HCT116 (cell line): ENCODE results near the gene PRELP. TPM values are rescaled to one million over a fixed set of nuclear protein-coding genes. Genes with fewer than 3 reads are reported as not detected.
A peak's percentile ranks its signal among the peaks of the same experiment; 100 is the strongest.

ENCODE experiments used
- ATAC-seq: fragments of 200-7000 bp; cut with Tn5 transposase; 2 replicates; pipeline ENCODE4 v1.9.1; 2020; ENCODE audit warnings: mild to moderate bottlenecking, moderate library complexity
- BruUV-seq: library from RNA; stranded (reverse); fragments of 400-500 nt; replicated peaks from 2 replicates; lab custom pipeline; 2021; lab: Mats Ljungman, UMichigan
- CTCF ChIA-PET: fragments of 300-600 bp; sonication (Branson Sonifier 250); formaldehyde crosslinking; loops from one replicate; lab custom pipeline; 2021; ENCODE audit warnings: antibody characterized with exemption; lab: Charles Lee
- POLR2A ChIA-PET: fragments of 300-600, 350-600 bp; sonication (Branson Sonifier 250); formaldehyde crosslinking; loops from one replicate; lab custom pipeline; 2021; ENCODE audit warnings: antibody characterized with exemption; lab: Charles Lee
- RAD21 ChIA-PET, 2 experiments: fragments of 300-600 bp; sonication (Branson Sonifier 250); formaldehyde crosslinking; loops; one replicate each; lab custom pipeline; 2023; ENCODE audit warnings: low total read pairs in 2 of 2; ENCODE audit not compliant: uncharacterized antibody in 2 of 2, unreplicated experiment in 2 of 2, low non-redundant PET in 1 of 2; lab: Charles Lee
- DNase-seq: peaks from one replicate; pipeline ENCODE4 v3.0.0-alpha.2; 2010; ENCODE audit warnings: low read depth, low spot score
- H2AFZ ChIP-seq: fragments of 200-600 bp; shearing (Covaris generic), sonication (generic); 2 replicates; pipeline ENCODE4 v1.6.1; 2017; ENCODE audit warnings: low read depth, mixed run types, mixed read lengths, antibody characterized with exemption, low read length; ENCODE audit not compliant: poor library complexity, severe bottlenecking
- H3K27ac ChIP-seq: 2 replicates; pipeline ENCODE4 v1.5.1; 2012; ENCODE audit warnings: low read depth, low read length
- H3K27me3 ChIP-seq: fragments of 200-600 bp; sonication (generic); 2 replicates; pipeline ENCODE4 v1.6.1; 2016; ENCODE audit warnings: mixed run types, low read length, mixed read lengths; ENCODE audit not compliant: insufficient read depth
- H3K36me3 ChIP-seq, 2 experiments: fragments of 200-500 bp in 1 of 2; fragments of 200-600 bp in 1 of 2; sonication (Bioruptor generic) in 1 of 2; sonication (generic) in 1 of 2; 2 replicates each; pipeline versions ENCODE4 v1.5.1 to v1.6.1; 2014 to 2016; ENCODE audit warnings: low read length in 2 of 2, inconsistent platforms in 1 of 2, mixed read lengths in 1 of 2, mixed run types in 1 of 2; ENCODE audit not compliant: insufficient read depth in 2 of 2, control insufficient read depth in 1 of 2
- H3K4me1 ChIP-seq, 2 experiments: fragments of 200-600 bp in 1 of 2; sonication (generic) in 1 of 2; 2 replicates each; pipeline versions ENCODE4 v1.5.1 to v1.6.1; 2012 to 2017; ENCODE audit warnings: low read length in 2 of 2, inconsistent platforms in 1 of 2, mild to moderate bottlenecking in 1 of 2, mixed read lengths in 1 of 2, mixed run types in 1 of 2, moderate library complexity in 1 of 2; ENCODE audit not compliant: insufficient read depth in 2 of 2, control insufficient read depth in 1 of 2
- H3K4me2 ChIP-seq: fragments of 200-600 bp; sonication (generic); 2 replicates; pipeline ENCODE4 v1.6.1; 2017; ENCODE audit warnings: mixed run types, low read length, mixed read lengths
- H3K4me3 ChIP-seq, 2 experiments: fragments of 200-600 bp in 1 of 2; sonication (generic) in 1 of 2; replicated peaks in 1 of 2; 2 replicates each; pipeline ENCODE4 v1.5.1; 2011 to 2016; ENCODE audit warnings: low read length in 2 of 2, control low read depth in 1 of 2, low read depth in 1 of 2, mild to moderate bottlenecking in 1 of 2, mixed read lengths in 1 of 2, mixed run types in 1 of 2
- H3K79me2 ChIP-seq: fragments of 200-600 bp; sonication (generic); 2 replicates; pipeline ENCODE4 v1.6.1; 2017; ENCODE audit warnings: mild to moderate bottlenecking, mixed run types, low read length, moderate library complexity, mixed read lengths; ENCODE audit not compliant: insufficient read depth
- H3K9ac ChIP-seq: fragments of 200-600 bp; sonication (generic); 2 replicates; pipeline ENCODE4 v1.6.1; 2016; ENCODE audit warnings: low read length, mixed read lengths
- H3K9me2 ChIP-seq: fragments of 200-600 bp; sonication (generic), shearing (Covaris generic); 2 replicates; pipeline ENCODE4 v1.6.1; 2017; ENCODE audit warnings: mixed run types, mild to moderate bottlenecking, moderate library complexity; ENCODE audit not compliant: insufficient read depth
- H3K9me3 ChIP-seq, 2 experiments: fragments of 200-500 bp in 1 of 2; fragments of 200-600 bp in 1 of 2; sonication (Bioruptor generic) in 1 of 2; sonication (generic) in 1 of 2; 2 replicates each; pipeline ENCODE4 v1.6.1; 2014 to 2017; ENCODE audit warnings: low read length in 2 of 2, mixed read lengths in 2 of 2, inconsistent platforms in 1 of 2, low read depth in 1 of 2, mild to moderate bottlenecking in 1 of 2, mixed run types in 1 of 2, moderate library complexity in 1 of 2; ENCODE audit not compliant: control insufficient read depth in 1 of 2, insufficient read depth in 1 of 2
- H4K20me1 ChIP-seq: fragments of 200-600 bp; sonication (generic), shearing (Covaris generic); 2 replicates; pipeline ENCODE4 v1.6.1; 2017; ENCODE audit warnings: mixed run types, mild to moderate bottlenecking, moderate library complexity; ENCODE audit not compliant: insufficient read depth
- CEBPB ChIP-seq: IDR thresholded peaks from 2 replicates; pipeline ENCODE4 v1.6.1; 2012; ENCODE audit warnings: low read depth
- EZH2 ChIP-seq: fragments of 200-600 bp; sonication (generic); IDR thresholded peaks from 2 replicates; pipeline ENCODE4 v1.6.1; 2017; ENCODE audit warnings: antibody characterized with exemption, mixed run types
- EZH2phosphoT487 ChIP-seq: fragments of 200-600 bp; IDR thresholded peaks from 2 replicates; pipeline ENCODE4 v1.6.1; 2018; ENCODE audit warnings: antibody characterized with exemption, borderline replicate concordance
- FOSL1 ChIP-seq: IDR thresholded peaks from 2 replicates; pipeline ENCODE4 v1.6.1; 2012; ENCODE audit warnings: low read depth
- JUND ChIP-seq: IDR thresholded peaks from 2 replicates; pipeline ENCODE4 v1.6.1; 2012
- POLR2A ChIP-seq: IDR thresholded peaks from 2 replicates; pipeline ENCODE4 v1.7.0; 2011; ENCODE audit warnings: borderline replicate concordance; ENCODE audit not compliant: insufficient read depth, insufficient read length; ENCODE audit errors: extremely low read depth
- POLR2AphosphoS5 ChIP-seq: IDR thresholded peaks from 2 replicates; pipeline ENCODE4 v1.6.1; 2011; ENCODE audit warnings: mild to moderate bottlenecking, low read depth, low read length, moderate library complexity
- RAD21 ChIP-seq: IDR thresholded peaks from 2 replicates; pipeline ENCODE4 v1.6.1; 2012; ENCODE audit warnings: low read depth, mild to moderate bottlenecking
- SIN3A ChIP-seq: IDR thresholded peaks from 2 replicates; pipeline ENCODE4 v1.6.1; 2012; ENCODE audit warnings: low read depth
- SP1 ChIP-seq: IDR thresholded peaks from 2 replicates; pipeline ENCODE4 v1.6.1; 2012; ENCODE audit warnings: low read depth
- SRF ChIP-seq: IDR thresholded peaks from 2 replicates; pipeline ENCODE4 v1.6.1; 2012; ENCODE audit warnings: low read depth
- ZFX ChIP-seq: fragments of 450-650 bp; IDR thresholded peaks from 2 replicates; pipeline ENCODE4 v1.6.1; 2017
- ZNF274 ChIP-seq: fragments of 200-500 bp; sonication (Bioruptor generic); IDR thresholded peaks from 2 replicates; pipeline ENCODE4 v1.6.1; 2014; ENCODE audit warnings: mild to moderate bottlenecking, low read depth, low read length, inconsistent platforms
- intact Hi-C: fragments of 100-400 bp; cut with micrococcal nuclease; formaldehyde crosslinking; loops from 2 replicates; pipeline ENCODE4 v1.10.0; 2022
- total RNA-seq: library from RNA; stranded (reverse); gene quantifications from one replicate; pipeline ENCODE4 v1.2.1, GENCODE V29; 2021; ENCODE audit not compliant: unreplicated experiment
- TF ChIP-seq, protein P1 (sequence below): IDR thresholded peaks from 2 replicates; pipeline ENCODE4 v1.6.1; 2012
- TF ChIP-seq, protein P2 (sequence below), 3 experiments: fragments of 200-600 bp in 1 of 3; sonication (generic) in 1 of 3; IDR thresholded peaks in 2 of 3; conservative IDR thresholded peaks in 1 of 3; 2 replicates each; pipeline ENCODE4 v1.5.1; 2012 to 2017; ENCODE audit warnings: low read depth in 2 of 3, low read length in 2 of 3, antibody characterized with exemption in 1 of 3, borderline replicate concordance in 1 of 3, control low read depth in 1 of 3, mild to moderate bottlenecking in 1 of 3, mixed read lengths in 1 of 3, mixed run types in 1 of 3, moderate library complexity in 1 of 3; ENCODE audit not compliant: insufficient read depth in 1 of 3
- TF ChIP-seq, protein P3 (sequence below): IDR thresholded peaks from 2 replicates; pipeline ENCODE4 v1.6.1; 2012
- TF ChIP-seq, protein P4 (sequence below): IDR thresholded peaks from 2 replicates; pipeline ENCODE4 v1.6.1; 2012; ENCODE audit warnings: low read depth

Gene PRELP
- total RNA-seq, 1 experiment from 2014 or later: 0.10 TPM

DNA sequence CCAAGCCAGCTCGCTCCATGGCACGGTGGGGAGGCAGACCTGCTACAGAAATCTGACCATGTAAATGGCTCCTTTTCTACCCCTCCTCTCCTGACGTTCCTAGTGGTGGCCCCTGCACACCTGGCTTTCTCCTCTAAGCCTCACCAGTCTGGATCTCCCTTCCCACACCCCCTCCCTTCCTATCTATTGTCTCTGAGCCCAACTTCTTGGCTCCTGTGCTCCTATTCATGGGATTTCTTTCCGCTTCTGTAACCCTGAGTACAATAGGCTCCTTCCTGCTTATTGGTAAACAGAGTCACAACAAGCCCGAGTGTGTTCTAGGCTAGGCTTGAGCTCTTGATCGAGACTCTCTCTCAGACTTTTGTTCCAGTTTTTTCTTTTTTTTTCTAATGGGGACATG is 35.9 kb downstream of the PRELP start:
- RAD21 ChIA-PET: no interaction called here
- Histone ChIP-seq H3K4me2 (no peak overlapping the region), H3K36me3 (no peaks in the 10 kb centered on the region), H3K27ac (no peak overlapping the region)
- intact Hi-C loops: no loop called here
- no TSS peak for BruUV-seq
- TF ChIP-seq, protein P1, sequence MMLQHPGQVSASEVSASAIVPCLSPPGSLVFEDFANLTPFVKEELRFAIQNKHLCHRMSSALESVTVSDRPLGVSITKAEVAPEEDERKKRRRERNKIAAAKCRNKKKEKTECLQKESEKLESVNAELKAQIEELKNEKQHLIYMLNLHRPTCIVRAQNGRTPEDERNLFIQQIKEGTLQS: no peak
- no peak for TF ChIP-seq POLR2AphosphoS5
- no peak for TF ChIP-seq RAD21
- TF ChIP-seq, all 23 proteins: peak for 0
- H3K4me3 ChIP-seq: no peak overlapping the region
- no peaks in the 10 kb centered on the region for H3K9me3 ChIP-seq
- CTCF ChIA-PET: no interaction called here
- H3K4me1 ChIP-seq: peaks cover 23 to 34% of the 10 kb centered on the region in 2 experiments
- no peak overlapping the region for H3K9ac ChIP-seq
- ATAC-seq: no peak
- H3K79me2 ChIP-seq: no peaks in the 10 kb centered on the region
- H4K20me1 ChIP-seq: no peaks in the 10 kb centered on the region
- no peaks in the 10 kb centered on the region for H3K27me3 ChIP-seq
- no peak for DNase-seq
- H3K9me2 ChIP-seq: no peaks in the 10 kb centered on the region
- POLR2A ChIA-PET: interaction anchor here (0.7 kb wide), 1 partner anchor 93 kb away, joined by 3 read pairs; no protein-coding TSS in a partner anchor
- H2AFZ ChIP-seq: no peak overlapping the region

DNA sequence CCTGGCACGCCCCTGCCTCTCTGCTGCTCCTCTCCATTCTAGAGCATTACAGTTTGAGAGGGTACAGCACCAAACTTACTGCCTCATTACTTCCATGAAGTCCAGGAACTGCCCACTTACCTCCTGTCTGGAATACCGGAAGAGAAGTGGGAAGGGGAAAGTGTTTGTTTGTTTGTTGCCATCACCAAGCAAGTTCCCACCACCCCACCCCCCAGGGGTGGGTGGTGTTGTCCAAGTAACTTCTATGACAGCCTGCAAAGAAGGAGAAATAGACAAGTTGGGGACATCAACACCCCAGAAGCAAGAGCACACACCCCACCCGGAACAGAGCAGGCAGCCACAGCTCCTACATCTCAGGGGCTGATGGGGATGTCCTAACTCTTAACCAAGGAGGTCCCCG is 36.3 kb downstream of the PRELP start:
- Histone ChIP-seq H2AFZ (no peak overlapping the region), H3K27ac (no peak overlapping the region), H3K4me1 (peaks cover 23 to 34% of the 10 kb centered on the region in 2 experiments), H3K4me3 (no peak overlapping the region), H4K20me1 (no peaks in the 10 kb centered on the region), H3K36me3 (no peaks in the 10 kb centered on the region), H3K27me3 (no peaks in the 10 kb centered on the region), H3K9me2 (no peaks in the 10 kb centered on the region), H3K9me3 (no peaks in the 10 kb centered on the region), H3K4me2 (peak overlapping the region; percentile 55), H3K79me2 (no peaks in the 10 kb centered on the region), H3K9ac (peak overlapping the region; percentile 37; the same call in 1 of the 2 replicates)
- TF ChIP-seq EZH2 (no peak), FOSL1 (no peak), CEBPB (no peak), POLR2A (no peak), SRF (no peak), SIN3A (no peak), ZNF274 (no peak), ZFX (no peak), EZH2phosphoT487 (no peak), SP1 (no peak), RAD21 (no peak), JUND (no peak)
- TF ChIP-seq, protein P2, sequence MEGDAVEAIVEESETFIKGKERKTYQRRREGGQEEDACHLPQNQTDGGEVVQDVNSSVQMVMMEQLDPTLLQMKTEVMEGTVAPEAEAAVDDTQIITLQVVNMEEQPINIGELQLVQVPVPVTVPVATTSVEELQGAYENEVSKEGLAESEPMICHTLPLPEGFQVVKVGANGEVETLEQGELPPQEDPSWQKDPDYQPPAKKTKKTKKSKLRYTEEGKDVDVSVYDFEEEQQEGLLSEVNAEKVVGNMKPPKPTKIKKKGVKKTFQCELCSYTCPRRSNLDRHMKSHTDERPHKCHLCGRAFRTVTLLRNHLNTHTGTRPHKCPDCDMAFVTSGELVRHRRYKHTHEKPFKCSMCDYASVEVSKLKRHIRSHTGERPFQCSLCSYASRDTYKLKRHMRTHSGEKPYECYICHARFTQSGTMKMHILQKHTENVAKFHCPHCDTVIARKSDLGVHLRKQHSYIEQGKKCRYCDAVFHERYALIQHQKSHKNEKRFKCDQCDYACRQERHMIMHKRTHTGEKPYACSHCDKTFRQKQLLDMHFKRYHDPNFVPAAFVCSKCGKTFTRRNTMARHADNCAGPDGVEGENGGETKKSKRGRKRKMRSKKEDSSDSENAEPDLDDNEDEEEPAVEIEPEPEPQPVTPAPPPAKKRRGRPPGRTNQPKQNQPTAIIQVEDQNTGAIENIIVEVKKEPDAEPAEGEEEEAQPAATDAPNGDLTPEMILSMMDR (IDR thresholded peaks at IDR 0.05 in 2 of 3, conservative IDR thresholded peaks at IDR 0.05 in 1 of 3; ENCODE audit: borderline replicate concordance in 1 of 3, insufficient read depth in 1 of 3, low read depth in 2 of 3, low read length in 2 of 3): no peak
- TF ChIP-seq, protein P1: no peak
- TF ChIP-seq, protein P3, sequence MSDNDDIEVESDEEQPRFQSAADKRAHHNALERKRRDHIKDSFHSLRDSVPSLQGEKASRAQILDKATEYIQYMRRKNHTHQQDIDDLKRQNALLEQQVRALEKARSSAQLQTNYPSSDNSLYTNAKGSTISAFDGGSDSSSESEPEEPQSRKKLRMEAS: no peak
- TF ChIP-seq, protein P4, sequence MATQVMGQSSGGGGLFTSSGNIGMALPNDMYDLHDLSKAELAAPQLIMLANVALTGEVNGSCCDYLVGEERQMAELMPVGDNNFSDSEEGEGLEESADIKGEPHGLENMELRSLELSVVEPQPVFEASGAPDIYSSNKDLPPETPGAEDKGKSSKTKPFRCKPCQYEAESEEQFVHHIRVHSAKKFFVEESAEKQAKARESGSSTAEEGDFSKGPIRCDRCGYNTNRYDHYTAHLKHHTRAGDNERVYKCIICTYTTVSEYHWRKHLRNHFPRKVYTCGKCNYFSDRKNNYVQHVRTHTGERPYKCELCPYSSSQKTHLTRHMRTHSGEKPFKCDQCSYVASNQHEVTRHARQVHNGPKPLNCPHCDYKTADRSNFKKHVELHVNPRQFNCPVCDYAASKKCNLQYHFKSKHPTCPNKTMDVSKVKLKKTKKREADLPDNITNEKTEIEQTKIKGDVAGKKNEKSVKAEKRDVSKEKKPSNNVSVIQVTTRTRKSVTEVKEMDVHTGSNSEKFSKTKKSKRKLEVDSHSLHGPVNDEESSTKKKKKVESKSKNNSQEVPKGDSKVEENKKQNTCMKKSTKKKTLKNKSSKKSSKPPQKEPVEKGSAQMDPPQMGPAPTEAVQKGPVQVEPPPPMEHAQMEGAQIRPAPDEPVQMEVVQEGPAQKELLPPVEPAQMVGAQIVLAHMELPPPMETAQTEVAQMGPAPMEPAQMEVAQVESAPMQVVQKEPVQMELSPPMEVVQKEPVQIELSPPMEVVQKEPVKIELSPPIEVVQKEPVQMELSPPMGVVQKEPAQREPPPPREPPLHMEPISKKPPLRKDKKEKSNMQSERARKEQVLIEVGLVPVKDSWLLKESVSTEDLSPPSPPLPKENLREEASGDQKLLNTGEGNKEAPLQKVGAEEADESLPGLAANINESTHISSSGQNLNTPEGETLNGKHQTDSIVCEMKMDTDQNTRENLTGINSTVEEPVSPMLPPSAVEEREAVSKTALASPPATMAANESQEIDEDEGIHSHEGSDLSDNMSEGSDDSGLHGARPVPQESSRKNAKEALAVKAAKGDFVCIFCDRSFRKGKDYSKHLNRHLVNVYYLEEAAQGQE: no peak
- ChIA-PET RAD21 (no interaction called here), POLR2A (no interaction called here), CTCF (no interaction called here)
- intact Hi-C loops: no loop called here
- BruUV-seq: no TSS peak
- no peak for ATAC-seq
- no peak for DNase-seq
